HG02884 (cell line): ENCODE measurements around the gene ASTN2.
A peak's percentile ranks its signal among the peaks of the same experiment; 100 is the strongest.
"Not testable (repeated sequence)": the region's sequence is repeated elsewhere in the genome, so short reads cannot be mapped to it uniquely, and the experiment has no call there.

ENCODE experiments used
- ATAC-seq: cut with Tn5 transposase; IDR thresholded peaks from one replicate; pipeline ENCODE4 v1.9.1; 2021; ENCODE audit warnings: mild to moderate bottlenecking, moderate library complexity; ENCODE audit not compliant: unreplicated experiment

ASTN2 gene

GRCh38 chr9:116842658-116843057 lies 572.2 kb downstream of the ASTN2 start:
- ATAC-seq: no peak

DNA sequence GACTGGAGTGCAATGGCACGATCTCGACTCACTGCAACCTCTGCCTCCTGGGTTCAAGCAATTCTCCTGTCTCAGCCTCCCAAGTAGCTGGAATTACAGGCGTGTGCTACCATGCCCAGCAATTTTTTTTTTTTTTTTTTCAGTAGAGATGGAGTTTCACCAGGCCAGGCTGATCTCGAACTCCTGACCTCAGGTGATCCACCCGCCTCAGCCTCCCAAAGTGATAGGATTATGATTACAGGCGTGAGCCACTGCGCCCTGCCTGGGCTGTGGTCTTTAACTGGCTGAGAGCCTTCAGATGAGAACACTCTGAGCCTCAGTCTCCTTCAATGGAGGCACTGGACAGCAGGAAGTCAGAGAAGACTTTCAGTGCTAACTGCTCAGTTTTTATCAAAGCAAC lies 576.4 kb downstream of the ASTN2 start:
- ATAC-seq: not testable (repeated sequence)

DNA sequence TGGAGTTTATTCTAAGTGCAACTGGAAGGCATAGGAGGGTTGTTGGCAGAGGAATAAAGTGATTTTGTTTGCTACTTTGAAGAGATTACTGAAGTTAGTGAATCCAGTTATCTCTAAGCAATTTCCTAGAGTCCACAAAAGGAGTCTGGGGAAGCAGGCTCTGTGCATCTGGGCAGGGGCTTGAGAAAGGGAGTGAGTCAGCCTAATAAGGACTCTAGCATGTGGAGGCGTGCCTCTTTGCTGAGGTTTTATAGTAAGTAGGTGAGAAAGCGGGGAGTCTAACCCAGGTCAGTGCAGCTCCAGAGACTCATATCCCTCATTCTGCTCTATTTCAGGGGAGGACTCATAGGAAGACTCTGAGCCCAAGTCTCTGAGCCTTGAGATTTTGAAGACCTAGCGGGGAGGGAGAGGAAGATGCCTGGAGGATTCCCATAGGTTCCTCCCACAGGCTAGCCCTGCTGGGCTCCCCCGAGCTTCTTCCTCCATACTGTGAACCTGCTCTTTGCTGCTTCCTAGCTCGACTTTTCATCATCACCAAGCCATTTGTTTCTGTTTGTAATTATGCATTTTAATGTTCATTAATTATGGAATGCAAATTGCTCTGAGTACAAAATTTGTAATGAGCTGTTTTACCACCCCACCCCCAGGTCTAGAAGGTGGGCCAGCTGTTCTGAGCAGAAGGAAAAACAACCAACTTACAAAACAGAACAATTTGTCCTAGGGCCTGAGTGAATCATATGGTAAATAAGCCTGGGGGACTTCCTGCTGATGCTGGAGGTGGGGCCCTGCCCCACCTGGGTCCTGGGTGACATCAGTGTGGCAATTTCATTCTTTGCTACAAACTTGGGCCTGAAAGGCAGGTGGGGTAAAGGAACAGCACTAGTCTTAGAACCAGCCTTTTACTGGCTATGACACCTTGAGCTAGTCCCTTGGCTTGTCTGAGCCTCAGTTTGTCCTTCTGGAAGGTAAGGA lies 577.6 kb downstream of the ASTN2 start:
- ATAC-seq: no peak

GRCh38 chr9:116830321-116830720 lies 584.5 kb downstream of the ASTN2 start:
- not testable (repeated sequence) for ATAC-seq

DNA sequence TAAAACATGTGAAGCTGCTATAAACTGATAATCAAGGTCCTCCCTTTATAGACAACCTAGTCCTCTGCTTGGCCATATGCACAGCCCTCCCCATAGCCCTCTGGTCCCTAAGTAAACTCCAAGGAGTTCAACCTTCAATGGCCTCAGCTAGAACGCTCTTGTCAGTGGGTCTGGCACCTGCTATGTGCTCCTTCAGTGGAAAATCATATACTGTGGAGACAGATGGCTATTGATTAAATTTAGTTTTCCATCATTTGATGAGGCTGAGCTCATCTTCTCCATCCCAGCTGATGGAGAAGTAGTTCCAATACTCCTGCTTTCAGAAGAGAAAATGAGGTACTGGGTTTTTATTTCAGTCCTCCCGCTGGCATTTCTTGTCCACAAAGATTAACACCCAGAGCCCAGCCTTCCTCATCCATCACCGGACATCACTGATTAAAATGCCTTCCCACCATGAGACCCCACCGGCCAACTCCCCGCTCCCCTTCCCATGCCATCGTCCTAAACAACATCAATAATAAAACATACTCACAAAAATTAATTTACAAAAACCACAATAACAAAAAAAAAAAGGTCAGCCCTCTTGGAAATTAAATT lies 593.1 kb downstream of the ASTN2 start:
- no peak for ATAC-seq

GRCh38 chr9:116819116-116819515 lies 595.7 kb downstream of the ASTN2 start:
- no peak for ATAC-seq

GRCh38 chr9:116817762-116818161 lies 597.1 kb downstream of the ASTN2 start:
- ATAC-seq: no peak

GRCh38 chr9:116816484-116816883 lies 598.4 kb downstream of the ASTN2 start:
- no peak for ATAC-seq

GRCh38 chr9:116815835-116816234 lies 599.0 kb downstream of the ASTN2 start:
- no peak for ATAC-seq

GRCh38 chr9:116813031-116813300 lies 601.9 kb downstream of the ASTN2 start:
- no peak for ATAC-seq

DNA sequence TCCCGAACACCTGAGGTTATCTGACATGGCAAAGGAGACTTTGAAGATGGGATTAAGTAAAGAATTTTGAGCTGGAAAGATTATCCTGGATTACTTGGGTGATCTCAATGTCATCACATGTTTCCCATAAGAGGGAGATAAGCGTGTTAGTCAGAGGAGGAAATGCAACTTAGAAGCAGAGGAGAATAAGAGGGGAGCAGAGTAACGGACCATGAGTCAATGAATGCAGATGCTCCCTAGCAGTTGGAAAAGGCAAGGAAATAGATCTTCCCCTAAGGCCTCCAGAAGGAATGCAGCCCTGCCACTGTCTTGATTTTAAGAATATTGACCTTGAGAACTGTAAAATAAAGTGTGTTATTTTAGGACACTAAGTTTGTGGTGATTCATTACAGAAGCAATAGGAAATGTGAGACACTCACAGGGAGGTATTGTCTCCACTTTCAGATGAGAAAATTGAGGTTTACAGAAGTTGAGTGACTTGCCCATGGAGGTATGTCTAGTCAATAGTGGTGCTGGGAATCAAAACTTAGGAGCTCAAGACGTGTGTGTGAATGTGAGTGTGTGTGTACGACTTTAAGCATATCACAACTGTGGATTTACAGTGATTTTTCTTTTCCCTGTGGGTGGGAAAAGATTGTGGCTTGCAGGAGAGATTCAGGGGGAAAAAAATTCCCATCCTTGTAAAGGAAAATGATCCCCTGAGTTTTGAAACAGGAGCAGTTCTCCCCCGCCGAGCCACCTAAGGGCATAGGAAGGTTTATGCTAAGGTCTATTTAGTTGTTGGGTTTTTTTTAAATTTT lies 602.4 kb downstream of the ASTN2 start:
- ATAC-seq: no peak

- no peak for ATAC-seq
Observed at GRCh38 chr9:116809656-116810055, 605.2 kb downstream of the ASTN2 start.

GRCh38 chr9:116806075-116806474 lies 608.8 kb downstream of the ASTN2 start:
- no peak for ATAC-seq

DNA sequence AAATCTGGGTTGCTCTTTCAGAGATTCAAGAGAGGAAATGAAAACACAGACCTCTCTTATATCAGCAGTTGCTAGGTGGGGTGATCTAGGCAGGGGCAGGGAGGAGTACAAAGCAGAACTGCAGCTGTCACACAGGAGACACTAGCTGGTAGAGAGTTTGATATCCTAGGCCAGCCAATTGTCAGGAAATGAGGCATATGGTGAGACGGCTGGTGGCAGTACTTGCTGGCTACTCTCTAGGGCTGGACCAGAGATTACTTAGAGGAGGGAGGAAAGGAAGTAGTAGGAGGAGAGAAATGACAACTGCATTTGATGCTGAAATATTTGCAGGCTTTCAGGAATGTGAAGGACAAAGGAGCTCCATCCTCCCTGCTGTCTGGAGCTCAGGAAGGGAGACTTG lies 614.0 kb downstream of the ASTN2 start:
- peak; percentile 48 for ATAC-seq

DNA sequence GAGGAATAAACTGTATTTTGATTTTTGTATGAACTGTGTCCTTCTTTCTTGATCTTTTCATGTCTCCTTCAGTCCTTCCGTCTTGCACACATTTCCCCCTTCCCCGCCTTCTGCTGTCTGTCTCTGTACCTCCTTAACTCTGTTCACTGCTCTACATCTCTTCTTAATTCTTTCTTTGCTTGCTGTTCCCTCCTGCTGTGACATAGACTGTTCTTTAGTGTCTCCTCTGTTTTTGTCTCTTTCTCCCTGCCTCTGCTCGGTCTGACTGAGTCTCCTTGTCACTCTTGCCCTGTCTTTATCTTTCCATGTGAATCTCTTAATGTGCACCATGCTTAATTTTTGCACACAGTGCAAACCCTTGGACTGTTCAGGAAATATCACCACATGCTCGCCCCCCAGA lies 614.8 kb downstream of the ASTN2 start:
- ATAC-seq: no peak

DNA sequence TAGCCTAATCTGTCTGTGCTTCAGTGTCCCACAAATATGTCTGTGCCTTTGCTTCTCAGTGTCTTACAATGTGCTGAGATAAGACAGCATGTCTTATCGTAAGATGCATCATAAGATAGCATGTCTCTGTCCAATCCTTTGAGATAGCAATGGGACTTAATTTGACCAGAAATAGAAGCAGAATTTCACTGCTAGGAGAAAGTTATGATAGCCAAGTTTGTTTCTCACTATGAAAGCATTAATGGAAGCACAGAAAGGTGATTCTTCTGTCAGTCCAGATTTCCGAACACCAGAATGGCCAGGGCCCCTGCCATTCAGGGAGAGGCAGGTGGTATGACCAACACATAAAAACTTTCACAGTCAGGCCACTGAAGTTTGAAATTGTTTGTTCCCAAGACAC lies 616.3 kb downstream of the ASTN2 start:
- no peak for ATAC-seq

DNA sequence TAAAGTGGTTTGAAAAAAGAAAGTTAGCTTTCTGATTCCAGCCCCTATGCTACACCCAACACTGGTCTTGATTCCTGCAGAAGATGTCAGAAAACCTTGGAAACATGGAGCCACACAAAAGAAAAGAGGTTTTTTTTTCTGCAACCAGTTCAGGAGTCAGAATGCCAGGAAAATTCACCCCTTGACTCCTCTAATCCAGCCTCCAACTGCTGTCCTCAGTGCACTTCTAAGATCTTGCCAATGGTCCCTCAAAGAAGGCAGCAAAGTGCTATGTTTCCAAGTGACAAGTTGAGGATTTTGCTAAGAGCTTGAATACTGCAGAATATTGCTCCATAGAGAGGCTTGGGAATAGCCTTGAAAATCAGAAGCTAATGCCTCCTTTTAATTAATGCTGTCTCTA lies 617.6 kb downstream of the ASTN2 start:
- no peak for ATAC-seq

DNA sequence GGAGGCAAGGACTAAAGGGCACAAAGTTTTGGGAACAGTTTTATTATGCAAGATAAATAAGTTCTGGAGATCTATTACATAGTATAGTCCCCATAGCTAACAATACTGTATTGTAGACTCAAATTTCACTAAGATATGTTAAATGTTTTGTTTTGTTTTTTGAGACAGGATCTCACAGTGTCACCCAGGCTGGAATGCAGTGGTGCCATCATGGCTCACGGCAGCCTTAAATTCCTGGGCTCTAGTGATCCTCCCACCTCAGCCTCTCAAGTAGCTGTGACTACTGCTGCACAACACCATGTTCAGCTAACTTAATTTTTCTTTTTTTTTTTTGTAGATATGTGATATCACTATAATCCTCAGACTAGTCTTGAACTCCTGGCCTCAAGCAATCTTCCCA lies 618.2 kb downstream of the ASTN2 start:
- no peak for ATAC-seq

DNA sequence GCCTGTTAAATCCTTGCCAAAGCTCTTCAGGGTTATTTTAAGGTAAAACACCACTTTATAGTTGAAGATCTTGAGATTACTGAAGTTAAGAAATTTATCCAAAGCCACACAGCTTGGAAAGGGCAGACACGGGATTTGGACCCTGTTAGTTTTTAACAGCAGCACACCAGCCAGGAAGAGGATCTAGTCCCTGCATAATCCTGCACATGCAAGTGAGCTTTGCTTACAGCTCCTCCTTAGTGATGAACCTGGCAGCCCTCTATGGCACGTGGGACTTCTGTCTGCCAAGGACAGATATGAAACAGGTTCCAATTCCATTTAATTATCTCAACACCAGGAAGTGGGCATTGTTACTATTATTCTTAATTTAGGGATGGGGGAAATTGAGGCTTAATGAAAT lies 619.0 kb downstream of the ASTN2 start:
- no peak for ATAC-seq

- no peak for ATAC-seq
Observed at GRCh38 chr9:116792271-116792670, 622.6 kb downstream of the ASTN2 start.

GRCh38 chr9:116791326-116791725 lies 623.5 kb downstream of the ASTN2 start:
- no peak for ATAC-seq

DNA sequence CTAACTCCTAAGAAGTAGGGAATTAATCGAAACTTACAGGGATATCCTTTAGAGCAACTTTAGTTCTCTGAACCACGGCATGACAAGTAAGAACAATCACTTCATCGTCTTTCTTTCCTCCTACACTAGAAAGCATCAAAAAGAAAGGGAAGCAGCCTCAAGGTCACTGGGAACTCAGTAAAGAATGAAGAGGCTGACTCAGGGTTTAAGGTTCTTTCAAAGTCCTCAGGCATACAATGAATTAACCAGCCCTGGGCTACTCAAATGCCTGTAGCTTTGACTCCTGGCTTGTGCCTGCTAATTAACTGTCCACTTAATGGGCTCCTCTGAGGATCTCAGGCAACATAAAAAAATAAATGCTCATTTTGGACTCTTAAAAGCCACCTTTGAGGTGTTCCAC lies 625.8 kb downstream of the ASTN2 start:
- no peak for ATAC-seq
